ENCODE results near the gene IL11. TPM values are rescaled to one million over a fixed set of nuclear protein-coding genes. Genes with fewer than 3 reads are reported as not detected.

Gene IL11
- total and polyA plus RNA-seq, 2 donors (not counting 1 experiment from before 2014, with no cell fraction given) = 0.66 to 1.2 TPM

- no peak for TF ChIP-seq EZH2 (IDR thresholded peaks at IDR 0.05; ENCODE audit: low read length, missing control alignments)
- no peak for TF ChIP-seq CTCF (conservative IDR thresholded peaks at IDR 0.05 in 1 of 2, IDR thresholded peaks at IDR 0.05 in 1 of 2; ENCODE audit: low read depth in 1 of 2, low read length in 2 of 2)
- Histone ChIP-seq H3K27ac (ENCODE audit: insufficient read depth, low read length) (no peak overlapping the region), H3K9me3 (ENCODE audit: control insufficient read depth, insufficient read depth, low read depth, low read length) (no peaks in the 10 kb centered on the region), H4K20me1 (ENCODE audit: control insufficient read depth, extremely low read depth, insufficient read depth, low read length) (no peaks in the 10 kb centered on the region), H3K36me3 (ENCODE audit: control insufficient read depth, insufficient read depth, low read length) (no peaks in the 10 kb centered on the region), H3K79me2 (ENCODE audit: control insufficient read depth, insufficient read depth, low read length) (no peaks in the 10 kb centered on the region), H3K27me3 (ENCODE audit: control insufficient read depth, insufficient read depth, low read length) (peaks cover 2% of the 10 kb centered on the region), H3K9ac (ENCODE audit: insufficient read depth, low read length) (no peak overlapping the region), H2AFZ (ENCODE audit: low read length) (no peak overlapping the region), H3K4me1 (ENCODE audit: control insufficient read depth, extremely low read depth, insufficient read depth, low read length) (no peaks in the 10 kb centered on the region), H3K4me2 (ENCODE audit: extremely low read depth, insufficient read depth, low read length) (no peak overlapping the region), H3K4me3 (replicated peaks in 1 of 4; ENCODE audit: control extremely low read depth in 1 of 4, insufficient read depth in 1 of 4, low read depth in 3 of 4, low read length in 4 of 4) (no peak overlapping the region)
- DNase-seq (ENCODE audit: low read depth in 2 of 2) = no peak
These were observed 53.6 kb downstream of the IL11 start for GRCh38 chr19:55316646-55317045.

- Histone ChIP-seq H3K9me3 (ENCODE audit: control insufficient read depth, insufficient read depth, low read depth, low read length) (no peaks in the 10 kb centered on the region), H3K4me2 (ENCODE audit: extremely low read depth, insufficient read depth, low read length) (no peak overlapping the region), H3K4me1 (ENCODE audit: control insufficient read depth, extremely low read depth, insufficient read depth, low read length) (no peaks in the 10 kb centered on the region), H4K20me1 (ENCODE audit: control insufficient read depth, extremely low read depth, insufficient read depth, low read length) (no peaks in the 10 kb centered on the region), H2AFZ (ENCODE audit: low read length) (no peak overlapping the region), H3K79me2 (ENCODE audit: control insufficient read depth, insufficient read depth, low read length) (no peaks in the 10 kb centered on the region), H3K27ac (ENCODE audit: insufficient read depth, low read length) (no peak overlapping the region), H3K36me3 (ENCODE audit: control insufficient read depth, insufficient read depth, low read length) (no peaks in the 10 kb centered on the region), H3K4me3 (replicated peaks in 1 of 4; ENCODE audit: control extremely low read depth in 1 of 4, insufficient read depth in 1 of 4, low read depth in 3 of 4, low read length in 4 of 4) (no peak overlapping the region), H3K9ac (ENCODE audit: insufficient read depth, low read length) (no peak overlapping the region), H3K27me3 (ENCODE audit: control insufficient read depth, insufficient read depth, low read length) (peaks cover 2% of the 10 kb centered on the region)
- TF ChIP-seq EZH2 (IDR thresholded peaks at IDR 0.05; ENCODE audit: low read length, missing control alignments) (no peak), CTCF (conservative IDR thresholded peaks at IDR 0.05 in 1 of 2, IDR thresholded peaks at IDR 0.05 in 1 of 2; ENCODE audit: low read depth in 1 of 2, low read length in 2 of 2) (no peak)
- DNase-seq (ENCODE audit: low read depth in 2 of 2) = no peak
These were observed 54.2 kb downstream of the IL11 start for GRCh38 chr19:55315956-55316525.

- Histone ChIP-seq H3K36me3 (ENCODE audit: control insufficient read depth, insufficient read depth, low read length) (no peaks in the 10 kb centered on the region), H3K9me3 (ENCODE audit: control insufficient read depth, insufficient read depth, low read depth, low read length) (no peaks in the 10 kb centered on the region), H3K4me3 (replicated peaks in 1 of 4; ENCODE audit: control extremely low read depth in 1 of 4, insufficient read depth in 1 of 4, low read depth in 3 of 4, low read length in 4 of 4) (no peak overlapping the region), H2AFZ (ENCODE audit: low read length) (no peak overlapping the region), H3K4me2 (ENCODE audit: extremely low read depth, insufficient read depth, low read length) (no peak overlapping the region), H4K20me1 (ENCODE audit: control insufficient read depth, extremely low read depth, insufficient read depth, low read length) (no peaks in the 10 kb centered on the region), H3K4me1 (ENCODE audit: control insufficient read depth, extremely low read depth, insufficient read depth, low read length) (no peaks in the 10 kb centered on the region), H3K27me3 (ENCODE audit: control insufficient read depth, insufficient read depth, low read length) (no peaks in the 10 kb centered on the region), H3K79me2 (ENCODE audit: control insufficient read depth, insufficient read depth, low read length) (no peaks in the 10 kb centered on the region), H3K9ac (ENCODE audit: insufficient read depth, low read length) (no peak overlapping the region), H3K27ac (ENCODE audit: insufficient read depth, low read length) (no peak overlapping the region)
- no peak for TF ChIP-seq EZH2 (IDR thresholded peaks at IDR 0.05; ENCODE audit: low read length, missing control alignments)
- no peak for TF ChIP-seq CTCF (conservative IDR thresholded peaks at IDR 0.05 in 1 of 2, IDR thresholded peaks at IDR 0.05 in 1 of 2; ENCODE audit: low read depth in 1 of 2, low read length in 2 of 2)
- no peak for DNase-seq (ENCODE audit: low read depth in 2 of 2)
These were observed 55.9 kb downstream of the IL11 start for GRCh38 chr19:55314396-55314795.

Other genes starting within 250 kb of the IL11 start
- gene TNNT1, start 221.3 kb downstream of the IL11 start, total RNA-seq = 7.4 and 10.4 TPM in 2 replicates
- gene TNNT1, start 221.3 kb downstream of the IL11 start, polyA plus RNA-seq = 1.4 and 1.7 TPM in 2 replicates
- gene TNNI3, start 212.7 kb downstream of the IL11 start, total RNA-seq = not detected in 2 replicates
- gene TNNI3, start 212.7 kb downstream of the IL11 start, polyA plus RNA-seq = not detected in 2 replicates
- gene DNAAF3, start 203.8 kb downstream of the IL11 start, total RNA-seq = under 0.01 and 0.17 TPM in 2 replicates
- gene DNAAF3, start 203.8 kb downstream of the IL11 start, polyA plus RNA-seq = 0.16 and 0.18 TPM in 2 replicates
- gene SYT5, start 190.2 kb downstream of the IL11 start, total RNA-seq = 0.50 TPM in 1 of 2 replicates, not detected in the other
- 0.05 and 0.08 TPM in 2 replicates for gene SYT5, start 190.2 kb downstream of the IL11 start, polyA plus RNA-seq
- 7.7 and 19.5 TPM in 2 replicates for gene PTPRH, start 161.0 kb downstream of the IL11 start, total RNA-seq
- gene PTPRH, start 161.0 kb downstream of the IL11 start, polyA plus RNA-seq = 2.5 and 4.4 TPM in 2 replicates
- gene TMEM86B, start 141.7 kb downstream of the IL11 start, total RNA-seq = 1.3 TPM in 2 replicates
- 0.34 and 0.62 TPM in 2 replicates for gene TMEM86B, start 141.7 kb downstream of the IL11 start, polyA plus RNA-seq
- 19.3 and 34.0 TPM in 2 replicates for gene PPP6R1, start 111.4 kb downstream of the IL11 start, total RNA-seq
- 28.5 and 43.1 TPM in 2 replicates for gene PPP6R1, start 111.4 kb downstream of the IL11 start, polyA plus RNA-seq
- gene HSPBP1, start 90.4 kb downstream of the IL11 start, total RNA-seq = 19.8 and 21.5 TPM in 2 replicates
- 12.5 and 15.8 TPM in 2 replicates for gene HSPBP1, start 90.4 kb downstream of the IL11 start, polyA plus RNA-seq
- gene BRSK1, start 86.5 kb downstream of the IL11 start, total RNA-seq = 3.9 and 5.1 TPM in 2 replicates
- gene BRSK1, start 86.5 kb downstream of the IL11 start, polyA plus RNA-seq = 5.1 and 8.4 TPM in 2 replicates
- gene TMEM150B, start 45.1 kb downstream of the IL11 start, total RNA-seq = not detected in 2 replicates
- gene TMEM150B, start 45.1 kb downstream of the IL11 start, polyA plus RNA-seq = not detected in 2 replicates
- gene KMT5C, start 30.6 kb downstream of the IL11 start, total RNA-seq = 4.1 and 4.6 TPM in 2 replicates
- gene KMT5C, start 30.6 kb downstream of the IL11 start, polyA plus RNA-seq = 1.9 and 2.5 TPM in 2 replicates
- gene COX6B2, start 15.7 kb downstream of the IL11 start, total RNA-seq = under 0.01 and 0.17 TPM in 2 replicates
- gene COX6B2, start 15.7 kb downstream of the IL11 start, polyA plus RNA-seq = 0.03 and 0.14 TPM in 2 replicates
- gene GARIN5B, start 7.2 kb downstream of the IL11 start, total RNA-seq = not detected in 2 replicates
- not detected in 2 replicates for gene GARIN5B, start 7.2 kb downstream of the IL11 start, polyA plus RNA-seq
- gene TMEM190, start 6.4 kb upstream of the IL11 start, total RNA-seq = not detected in 2 replicates
- 0.14 TPM in 1 of 2 replicates, not detected in the other for gene TMEM190, start 6.4 kb upstream of the IL11 start, polyA plus RNA-seq
- gene TMEM238, start 13.8 kb upstream of the IL11 start, total RNA-seq = 0.26 and 0.33 TPM in 2 replicates
- gene TMEM238, start 13.8 kb upstream of the IL11 start, polyA plus RNA-seq = not detected in 2 replicates
- 146 and 168 TPM in 2 replicates for gene RPL28, start 15.5 kb upstream of the IL11 start, total RNA-seq
- 548 and 665 TPM in 2 replicates for gene RPL28, start 15.5 kb upstream of the IL11 start, polyA plus RNA-seq
- 37.5 and 41.0 TPM in 2 replicates for gene UBE2S, start 37.3 kb upstream of the IL11 start, total RNA-seq
- 25.4 and 74.6 TPM in 2 replicates for gene UBE2S, start 37.3 kb upstream of the IL11 start, polyA plus RNA-seq
- not detected in 2 replicates for gene SHISA7, start 72.8 kb upstream of the IL11 start, total RNA-seq
- gene SHISA7, start 72.8 kb upstream of the IL11 start, polyA plus RNA-seq = not detected in 2 replicates
- gene ISOC2, start 91.2 kb upstream of the IL11 start, total RNA-seq = 34.2 and 35.5 TPM in 2 replicates
- 24.8 and 27.7 TPM in 2 replicates for gene ISOC2, start 91.2 kb upstream of the IL11 start, polyA plus RNA-seq
- not detected in 2 replicates for gene C19orf85, start 94.3 kb upstream of the IL11 start, total RNA-seq
- not detected in 2 replicates for gene C19orf85, start 94.3 kb upstream of the IL11 start, polyA plus RNA-seq
- 0.77 and 1.3 TPM in 2 replicates for gene ZNF628, start 106.2 kb upstream of the IL11 start, total RNA-seq
- gene ZNF628, start 106.2 kb upstream of the IL11 start, polyA plus RNA-seq = 0.49 and 0.86 TPM in 2 replicates
- 12.1 and 18.2 TPM in 2 replicates for gene NAT14, start 114.7 kb upstream of the IL11 start, total RNA-seq
- 18.3 and 19.3 TPM in 2 replicates for gene NAT14, start 114.7 kb upstream of the IL11 start, polyA plus RNA-seq
- gene SSC5D, start 118.0 kb upstream of the IL11 start, total RNA-seq = 19.3 and 19.7 TPM in 2 replicates
- gene SSC5D, start 118.0 kb upstream of the IL11 start, polyA plus RNA-seq = 2.1 and 3.0 TPM in 2 replicates
- not detected in 2 replicates for gene SBK2, start 166.7 kb upstream of the IL11 start, total RNA-seq
- gene SBK2, start 166.7 kb upstream of the IL11 start, polyA plus RNA-seq = not detected in 2 replicates
- 0.26 and 0.66 TPM in 2 replicates for gene SBK3, start 175.1 kb upstream of the IL11 start, total RNA-seq
- gene SBK3, start 175.1 kb upstream of the IL11 start, polyA plus RNA-seq = not detected in 2 replicates
- 3.3 and 5.4 TPM in 2 replicates for gene ZNF579, start 210.4 kb upstream of the IL11 start, total RNA-seq
- 4.2 and 5.0 TPM in 2 replicates for gene ZNF579, start 210.4 kb upstream of the IL11 start, polyA plus RNA-seq
- 2.3 TPM in 2 replicates for gene FIZ1, start 229.1 kb upstream of the IL11 start, total RNA-seq
- gene FIZ1, start 229.1 kb upstream of the IL11 start, polyA plus RNA-seq = 1.8 and 2.7 TPM in 2 replicates
- gene ZNF524, start 229.8 kb upstream of the IL11 start, total RNA-seq = 13.4 and 16.8 TPM in 2 replicates
- gene ZNF524, start 229.8 kb upstream of the IL11 start, polyA plus RNA-seq = 2.4 and 2.6 TPM in 2 replicates
- 0.51 and 1.2 TPM in 2 replicates for gene ZNF865, start 235.2 kb upstream of the IL11 start, total RNA-seq
- gene ZNF865, start 235.2 kb upstream of the IL11 start, polyA plus RNA-seq = 1.2 TPM in 2 replicates

Data from fibroblast of lung (primary cell).